Stimulated activated CD4-positive, alpha-beta T cell treated with anti-CD3 and anti-CD28 coated beads, Interleukin-2, amount 100 ng/mL, for 24 hours (primary cell): ENCODE measurements around the gene RHNO1.

ENCODE experiments used
- DNase-seq, 2 donors: peaks; one replicate each; pipeline ENCODE4 v3.0.0-alpha.2; 2020

Gene RHNO1

DNA sequence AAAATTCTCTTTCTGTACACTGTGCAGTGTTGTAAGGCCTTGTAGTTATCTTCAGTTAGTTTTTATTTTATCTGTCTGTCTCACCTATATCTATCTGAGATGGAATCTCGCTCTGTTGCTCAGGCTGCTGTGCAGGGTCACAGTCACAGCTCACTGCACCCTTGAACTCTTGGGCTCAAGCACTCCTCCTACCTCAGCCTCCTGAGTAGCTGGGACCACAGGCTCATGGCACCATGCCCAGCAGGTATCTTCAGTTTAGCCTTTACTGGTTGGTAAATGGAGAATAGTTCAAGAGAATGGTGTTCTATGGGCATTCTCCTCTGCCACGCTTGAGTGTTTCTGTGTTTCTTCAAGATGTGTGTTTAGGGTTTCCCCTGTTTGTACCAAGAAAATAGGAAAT lies 27.2 kb downstream of the RHNO1 start:
- no peak for DNase-seq

DNA sequence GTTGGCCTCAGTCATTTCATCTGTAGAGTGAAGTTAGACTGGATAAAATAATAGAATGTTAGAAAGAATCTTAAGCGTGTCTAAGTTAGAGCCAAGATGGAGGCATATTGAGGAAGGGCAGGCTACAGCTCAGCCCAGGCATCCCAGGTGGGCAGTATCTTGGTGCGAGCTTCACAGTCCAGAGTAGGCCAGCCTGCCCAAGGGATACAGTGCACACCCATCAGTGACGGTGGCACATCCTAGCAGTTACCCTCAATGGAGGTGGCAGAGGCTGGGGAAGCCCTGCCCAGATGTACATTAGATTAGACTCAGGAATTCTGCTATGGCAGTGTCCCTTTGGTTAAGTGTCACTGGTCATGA lies 35.2 kb downstream of the RHNO1 start:
- DNase-seq, result no peak

DNA sequence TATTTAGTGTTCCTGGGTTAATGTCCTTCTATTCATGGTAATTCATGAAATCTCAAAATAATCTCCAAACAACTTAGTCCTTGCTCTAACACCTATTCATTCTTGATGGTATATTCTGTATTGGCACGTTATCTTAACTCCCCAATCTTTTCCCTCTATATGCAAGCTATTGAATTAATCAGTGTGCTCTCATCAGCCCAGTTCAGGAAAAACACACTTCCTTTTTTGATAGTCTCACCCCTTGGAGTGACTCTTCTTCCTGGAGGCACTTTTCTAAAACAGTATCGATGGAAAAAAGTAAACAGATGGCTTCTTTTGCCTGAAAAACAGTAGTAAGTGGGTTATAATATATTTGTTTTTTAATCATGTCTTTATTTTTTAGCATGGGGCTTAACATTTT lies 42.2 kb downstream of the RHNO1 start:
- DNase-seq, result no peak

DNA sequence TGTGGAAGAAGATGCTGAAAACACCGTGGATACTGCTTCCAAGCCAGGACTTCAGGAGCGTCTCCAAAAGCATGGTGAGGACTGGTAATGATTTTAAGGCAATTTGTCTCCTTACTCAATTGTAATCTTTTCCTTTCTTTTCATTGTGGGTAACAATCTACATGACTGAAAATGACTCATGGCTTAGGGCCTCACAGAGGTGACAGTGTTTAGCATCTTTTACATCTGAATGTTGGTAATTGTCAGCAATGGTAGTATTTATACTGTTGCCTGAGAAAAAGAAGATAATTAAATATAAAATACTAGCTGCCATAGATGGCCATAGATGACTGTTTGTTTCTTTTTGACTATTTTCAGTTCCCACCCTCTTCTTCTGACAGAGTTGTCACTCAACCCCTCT lies 45.3 kb downstream of the RHNO1 start:
- DNase-seq, result no peak

DNA sequence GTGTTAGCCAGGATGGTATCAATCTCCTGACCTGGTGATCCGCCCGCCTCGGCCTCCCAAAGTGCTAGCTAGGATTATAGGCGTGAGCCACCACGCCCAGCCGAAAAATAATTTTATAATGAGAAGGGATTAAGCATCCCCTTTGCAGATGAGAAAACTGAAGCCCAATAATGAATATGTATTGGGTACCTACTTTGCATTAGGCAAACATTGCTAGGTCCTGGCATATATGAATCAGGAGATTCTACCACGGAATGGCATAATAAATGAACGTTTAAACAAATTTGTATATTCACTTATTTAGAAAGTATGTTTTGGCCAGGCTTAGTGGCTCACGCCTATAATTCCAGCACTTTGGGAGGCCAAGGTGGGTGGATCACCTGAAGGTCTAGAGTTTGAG lies 46.0 kb downstream of the RHNO1 start:
- no peak for DNase-seq

DNA sequence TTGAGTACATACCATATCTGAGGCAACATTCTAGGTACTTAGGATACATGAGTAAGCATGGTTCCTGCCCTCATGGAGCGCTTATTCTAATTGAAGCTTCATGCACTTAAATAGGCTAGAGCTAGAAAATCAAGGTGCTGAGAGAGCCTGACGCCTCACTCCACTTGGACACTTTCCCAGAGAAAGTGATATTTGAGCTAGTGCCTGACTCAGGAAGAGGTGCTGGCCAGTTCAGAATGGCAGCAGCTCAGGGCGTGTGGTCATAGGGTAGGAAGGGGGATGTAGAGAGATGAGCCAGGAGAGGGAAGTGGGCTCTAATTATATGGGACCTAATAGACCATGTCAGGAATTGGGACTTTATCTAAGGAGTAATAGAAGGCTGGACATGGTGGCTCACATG lies 47.0 kb downstream of the RHNO1 start:
- DNase-seq, result no peak

DNA sequence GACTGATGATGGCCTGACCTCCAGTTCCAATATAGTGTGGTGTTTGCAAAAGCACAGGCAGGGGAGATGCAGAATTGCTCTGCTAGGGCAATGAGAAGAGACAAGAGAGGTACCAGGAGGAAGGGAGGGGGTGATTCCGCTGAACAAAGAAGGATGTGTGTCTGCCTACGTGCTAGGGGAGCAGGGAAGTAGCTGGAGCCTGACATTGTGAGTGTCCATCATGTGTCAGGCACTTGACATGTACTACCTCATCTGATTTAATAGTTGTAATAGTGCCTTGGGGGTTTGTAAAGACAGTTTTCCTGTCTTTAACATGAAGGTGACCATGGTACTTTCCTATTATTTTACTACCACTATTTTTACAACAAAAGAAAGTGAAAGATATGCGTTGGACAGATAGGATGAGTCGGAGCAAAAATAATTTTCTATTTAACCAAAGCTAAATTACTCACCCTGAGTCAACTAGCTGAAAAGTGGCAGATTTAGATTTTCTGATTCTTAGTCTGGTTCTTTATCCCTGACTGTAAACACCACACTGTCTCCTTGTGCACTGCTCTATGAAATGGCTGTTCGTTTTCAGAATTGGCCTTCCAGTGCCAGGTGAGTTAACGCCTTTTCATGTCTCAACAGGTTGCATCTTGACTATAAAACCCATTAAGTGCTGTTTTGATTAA lies 48.4 kb downstream of the RHNO1 start:
- no peak for DNase-seq

DNA sequence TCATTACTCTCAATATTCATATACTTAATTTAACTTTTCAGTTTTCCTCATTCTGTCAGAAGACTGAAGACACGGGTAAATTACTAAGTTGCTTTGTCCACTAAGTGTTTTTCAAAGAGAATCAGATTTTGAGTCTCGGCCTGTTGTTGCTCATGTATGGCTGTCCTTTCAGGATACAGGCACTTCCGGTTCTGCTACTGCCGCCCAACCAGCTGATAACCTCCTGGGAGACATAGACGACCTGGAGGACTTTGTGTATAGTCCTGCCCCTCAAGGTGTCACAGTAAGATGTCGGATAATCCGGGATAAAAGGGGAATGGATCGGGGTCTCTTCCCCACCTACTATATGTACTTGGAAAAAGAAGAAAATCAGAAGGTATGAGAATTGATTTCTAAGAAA lies 53.8 kb downstream of the RHNO1 start:
- no peak for DNase-seq

DNA sequence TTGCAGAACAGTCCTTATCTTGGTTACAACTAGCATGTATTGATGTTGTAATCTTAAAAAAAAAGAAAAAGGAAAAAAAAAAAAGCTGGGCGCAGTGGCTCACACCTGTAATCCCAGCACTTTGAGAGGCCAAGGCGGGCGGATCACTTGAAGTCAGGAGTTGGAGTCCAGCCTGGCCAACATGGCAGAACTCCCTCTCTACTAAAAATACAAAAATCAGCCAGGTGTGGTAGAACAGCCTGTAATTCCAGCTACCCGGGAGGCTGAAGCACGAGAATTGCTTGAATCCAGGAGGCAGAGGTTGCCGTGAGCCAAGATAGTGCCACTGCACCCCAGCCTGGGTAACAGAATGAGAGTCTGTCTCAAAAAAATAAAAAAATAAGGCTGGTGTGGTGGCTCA lies 56.6 kb downstream of the RHNO1 start:
- no peak for DNase-seq

DNA sequence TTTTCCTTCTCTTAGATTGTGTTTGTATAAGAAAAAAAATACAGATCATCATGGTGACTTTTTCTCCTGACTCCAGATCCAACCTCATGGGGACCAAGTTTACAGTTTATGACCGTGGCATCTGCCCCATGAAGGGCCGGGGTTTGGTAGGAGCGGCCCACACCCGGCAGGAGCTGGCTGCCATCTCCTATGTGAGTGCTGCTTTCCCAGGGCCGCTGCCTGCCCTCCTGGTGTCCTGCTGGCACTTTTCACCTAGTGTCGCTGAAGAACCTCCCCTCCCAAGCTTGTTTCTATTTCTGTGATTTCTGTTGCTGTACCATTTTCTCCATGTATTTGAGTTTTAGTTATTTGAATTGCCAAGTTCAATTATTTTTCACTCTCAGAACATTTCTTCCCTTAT lies 57.3 kb downstream of the RHNO1 start:
- no peak for DNase-seq

DNA sequence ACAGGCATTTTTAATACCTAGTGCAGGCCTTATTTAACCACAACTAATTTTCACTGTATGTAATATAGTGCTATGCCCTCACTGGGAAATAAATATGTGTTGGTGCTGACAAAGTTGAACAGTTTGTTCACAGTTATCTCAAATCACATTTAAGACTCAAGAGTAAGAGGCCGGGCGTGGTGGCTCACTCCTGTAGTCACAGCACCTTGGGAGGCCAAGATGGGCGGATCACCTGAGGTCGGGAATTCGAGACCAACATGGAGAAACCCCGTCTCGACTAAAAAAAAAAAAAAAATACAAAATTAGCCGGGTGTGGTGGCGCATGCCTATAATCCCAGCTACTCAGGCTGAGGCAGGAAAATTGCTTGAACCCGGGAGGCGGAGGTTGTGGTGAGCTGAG lies 59.3 kb downstream of the RHNO1 start:
- DNase-seq, result no peak

DNA sequence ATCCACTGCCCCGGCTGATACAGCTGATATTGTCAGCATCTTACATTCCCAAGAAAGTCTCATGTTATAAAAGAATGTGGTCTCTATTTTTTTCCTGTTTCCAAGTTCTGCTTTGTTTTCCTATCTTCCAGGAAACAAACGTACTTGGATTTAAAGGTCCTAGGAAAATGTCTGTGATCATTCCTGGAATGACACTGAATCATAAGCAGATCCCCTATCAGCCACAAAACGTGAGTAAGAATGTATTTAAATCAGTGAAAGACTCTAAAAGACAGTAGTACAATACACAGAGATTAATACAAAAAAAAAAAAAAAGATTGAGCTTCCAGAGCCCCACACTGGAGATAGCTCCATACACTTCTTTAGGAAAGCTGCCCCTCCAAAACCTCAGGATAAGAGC lies 60.5 kb downstream of the RHNO1 start:
- DNase-seq, result no peak
